Dermis blood vessel endothelial cell (primary cell): Measurements from ENCODE around the gene DLGAP4. TPM values are rescaled to one million over a fixed set of nuclear protein-coding genes. Genes with fewer than 3 reads are reported as not detected.
A peak's percentile ranks its signal among the peaks of the same experiment; 100 is the strongest.

Experiments used
- DNase-seq: peaks from one replicate; pipeline ENCODE4 v3.0.0; 2010
- total RNA-seq: library from RNA; depleted of rRNA; stranded (reverse); fragments of >200 nt; gene quantifications from 2 replicates; pipeline ENCODE4 v1.2.3, GENCODE V29; 2014

DLGAP4 gene
- total RNA-seq, 1 donor from 2014 or later, result 18.4 TPM

- no peak for DNase-seq
Measured at GRCh38 chr20:36411861-36412454, 105.8 kb downstream of the DLGAP4 start.

GRCh38 chr20:36415475-36416002 lies 109.4 kb downstream of the DLGAP4 start:
- DNase-seq, result no peak

GRCh38 chr20:36418711-36419110 lies 112.6 kb downstream of the DLGAP4 start:
- DNase-seq, result no peak

- no peak for DNase-seq
Measured at GRCh38 chr20:36421641-36422040, 115.5 kb downstream of the DLGAP4 start.

GRCh38 chr20:36424314-36424713 lies 118.2 kb downstream of the DLGAP4 start:
- no peak for DNase-seq

- no peak for DNase-seq
Measured at GRCh38 chr20:36425166-36425565, 119.0 kb downstream of the DLGAP4 start.

- no peak for DNase-seq
Measured at GRCh38 chr20:36431604-36432003, 125.5 kb downstream of the DLGAP4 start.

GRCh38 chr20:36432096-36432495 lies 126.0 kb downstream of the DLGAP4 start:
- DNase-seq, result no peak

GRCh38 chr20:36434383-36434782 lies 128.2 kb downstream of the DLGAP4 start:
- no peak for DNase-seq

GRCh38 chr20:36435124-36435523 lies 129.0 kb downstream of the DLGAP4 start:
- DNase-seq, result no peak

GRCh38 chr20:36435592-36436541 lies 129.7 kb downstream of the DLGAP4 start:
- DNase-seq, result peak; percentile 69

- peak; percentile 75 for DNase-seq
Measured at GRCh38 chr20:36439040-36439730, 133.0 kb downstream of the DLGAP4 start.

GRCh38 chr20:36439731-36440072 lies 133.6 kb downstream of the DLGAP4 start:
- DNase-seq, result no peak

- no peak for DNase-seq
Measured at GRCh38 chr20:36440370-36441026, 134.4 kb downstream of the DLGAP4 start.

- no peak for DNase-seq
Measured at GRCh38 chr20:36441027-36441414, 134.9 kb downstream of the DLGAP4 start.

- no peak for DNase-seq
Measured at GRCh38 chr20:36441416-36441815, 135.3 kb downstream of the DLGAP4 start.

- no peak for DNase-seq
Measured at GRCh38 chr20:36445847-36446246, 139.7 kb downstream of the DLGAP4 start.

- DNase-seq, result no peak
Measured at GRCh38 chr20:36446557-36446956, 140.4 kb downstream of the DLGAP4 start.

- no peak for DNase-seq
Measured at GRCh38 chr20:36447101-36447500, 141.0 kb downstream of the DLGAP4 start.

- DNase-seq, result no peak
Measured at GRCh38 chr20:36449663-36450062, 143.5 kb downstream of the DLGAP4 start.

GRCh38 chr20:36454332-36454697 lies 148.2 kb downstream of the DLGAP4 start:
- no peak for DNase-seq

- no peak for DNase-seq
Measured at GRCh38 chr20:36454698-36455427, 148.7 kb downstream of the DLGAP4 start.
